HuH-7.5 (cell line): Measurements from ENCODE around the gene TSTD2.

Source experiments
- DNase-seq: peaks from one replicate; pipeline ENCODE4 v3.0.0; 2011; ENCODE audit warnings: low spot score

TSTD2 gene

GRCh38 chr9:97562542-97562941 is 70.6 kb downstream of the TSTD2 start:
- DNase-seq = no peak

GRCh38 chr9:97561501-97561900 is 71.7 kb downstream of the TSTD2 start:
- DNase-seq = no peak

GRCh38 chr9:97560851-97561250 is 72.3 kb downstream of the TSTD2 start:
- DNase-seq = no peak

GRCh38 chr9:97560154-97560553 is 73.0 kb downstream of the TSTD2 start:
- no peak for DNase-seq

- no peak for DNase-seq
Observed at GRCh38 chr9:97559111-97559514, 74.1 kb downstream of the TSTD2 start.

- DNase-seq = no peak
Observed at GRCh38 chr9:97558701-97559101, 74.5 kb downstream of the TSTD2 start.

GRCh38 chr9:97557606-97558095 is 75.5 kb downstream of the TSTD2 start:
- DNase-seq = no peak

- DNase-seq = no peak
Observed at GRCh38 chr9:97556721-97557605, 76.2 kb downstream of the TSTD2 start.

- no peak for DNase-seq
Observed at GRCh38 chr9:97556036-97556720, 77.0 kb downstream of the TSTD2 start.

GRCh38 chr9:97555164-97555563 is 78.0 kb downstream of the TSTD2 start:
- no peak for DNase-seq

GRCh38 chr9:97554566-97555075 is 78.5 kb downstream of the TSTD2 start:
- no peak for DNase-seq

- DNase-seq = no peak
Observed at GRCh38 chr9:97553841-97554240, 79.3 kb downstream of the TSTD2 start.

GRCh38 chr9:97553141-97553540 is 80.0 kb downstream of the TSTD2 start:
- no peak for DNase-seq

GRCh38 chr9:97551308-97551707 is 81.9 kb downstream of the TSTD2 start:
- no peak for DNase-seq

GRCh38 chr9:97550386-97550785 is 82.8 kb downstream of the TSTD2 start:
- DNase-seq = no peak
